CD4-positive, alpha-beta T cell treated with Interferon gamma for 1 hour (primary cell): ENCODE results near the gene CYP24A1.

Source experiments
- DNase-seq: peaks from one replicate; pipeline ENCODE4 v3.0.0-alpha.2; 2020

Gene CYP24A1

DNA sequence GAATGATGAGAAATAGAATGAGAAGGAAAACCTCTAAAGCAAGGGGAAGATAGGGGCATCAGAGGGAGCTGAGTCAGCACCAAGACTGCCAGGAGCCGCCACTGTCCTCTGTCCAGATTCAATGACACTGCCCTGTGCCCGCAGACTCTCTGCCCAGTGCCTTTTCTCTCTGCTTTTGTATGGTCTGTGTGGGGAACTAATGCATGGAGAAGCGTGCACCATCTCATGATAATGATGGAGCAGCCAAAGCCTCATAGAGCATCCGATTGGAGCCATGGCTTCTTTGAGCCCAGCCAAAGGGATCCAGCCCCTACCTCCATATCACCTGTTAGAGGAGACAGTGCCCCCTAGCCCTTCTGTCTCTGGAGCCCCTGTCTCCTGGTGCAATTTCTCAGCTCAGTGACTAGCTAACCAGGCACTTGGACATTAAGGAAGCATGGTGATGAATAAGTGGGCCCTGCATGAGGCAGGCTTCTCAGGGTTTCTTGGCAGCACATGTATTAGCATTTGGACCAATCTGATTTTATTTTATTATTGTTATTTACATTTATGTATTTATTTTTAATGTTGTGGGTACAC is 27.6 kb upstream of the CYP24A1 start:
- DNase-seq: no peak

DNA sequence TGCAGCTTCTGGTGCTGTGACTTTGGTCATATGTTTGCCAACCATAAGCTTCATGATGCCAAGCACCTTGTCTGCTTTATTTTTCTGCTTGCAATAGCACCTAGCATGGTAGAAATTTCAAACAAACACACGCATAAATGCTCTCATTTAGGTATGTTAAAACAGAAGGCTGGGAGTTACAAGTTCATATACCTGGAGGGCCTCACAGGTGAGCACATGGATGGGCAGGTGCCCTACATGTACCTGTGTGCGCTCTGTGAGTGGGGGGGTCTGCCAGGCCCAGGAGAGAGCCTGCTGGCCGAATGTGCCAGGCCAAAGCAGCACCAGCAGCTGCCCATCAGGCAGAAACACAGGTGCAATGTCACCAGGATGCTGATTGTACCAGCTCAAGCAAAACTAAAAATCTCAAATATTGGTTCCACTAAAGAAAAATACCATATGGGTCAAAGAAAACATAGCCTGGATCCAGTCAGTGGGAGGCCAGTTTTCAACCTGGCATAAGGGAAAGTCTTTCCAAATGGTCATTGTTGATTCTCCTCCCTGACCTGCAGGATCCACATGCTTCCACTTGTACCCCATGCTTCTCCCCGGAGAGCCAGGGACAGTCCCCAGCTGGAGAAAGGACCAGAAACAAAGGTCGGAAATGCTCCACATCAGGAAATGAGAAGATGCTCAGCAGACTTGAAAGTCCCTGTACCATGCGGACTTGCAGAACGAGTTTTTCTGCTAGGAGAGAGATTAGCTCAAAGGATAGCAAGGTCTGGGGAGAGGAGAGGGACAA is 26.9 kb upstream of the CYP24A1 start:
- DNase-seq: no peak

DNA sequence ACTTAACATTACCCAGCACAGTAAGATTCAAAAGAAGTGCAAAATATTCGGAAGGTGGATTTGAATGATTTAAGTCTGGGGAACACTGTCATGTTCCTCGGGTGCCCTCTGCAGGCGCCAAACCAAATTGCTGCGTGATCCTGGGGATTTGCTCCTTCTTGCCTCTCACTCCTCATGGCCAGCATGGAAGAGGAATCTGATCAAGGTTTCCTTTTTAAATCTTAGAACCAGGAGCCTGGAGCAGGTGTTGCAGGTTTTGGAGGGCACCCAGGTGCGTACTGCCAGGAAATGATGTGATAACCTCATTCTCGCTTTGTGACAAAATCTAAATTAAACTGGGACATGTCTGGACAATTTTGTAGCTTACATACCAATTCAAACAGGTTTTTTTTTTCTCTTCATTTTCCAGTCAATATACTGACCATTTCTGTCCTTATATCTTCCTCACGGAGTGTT is 26.0 kb upstream of the CYP24A1 start:
- peak; percentile 54 for DNase-seq

DNA sequence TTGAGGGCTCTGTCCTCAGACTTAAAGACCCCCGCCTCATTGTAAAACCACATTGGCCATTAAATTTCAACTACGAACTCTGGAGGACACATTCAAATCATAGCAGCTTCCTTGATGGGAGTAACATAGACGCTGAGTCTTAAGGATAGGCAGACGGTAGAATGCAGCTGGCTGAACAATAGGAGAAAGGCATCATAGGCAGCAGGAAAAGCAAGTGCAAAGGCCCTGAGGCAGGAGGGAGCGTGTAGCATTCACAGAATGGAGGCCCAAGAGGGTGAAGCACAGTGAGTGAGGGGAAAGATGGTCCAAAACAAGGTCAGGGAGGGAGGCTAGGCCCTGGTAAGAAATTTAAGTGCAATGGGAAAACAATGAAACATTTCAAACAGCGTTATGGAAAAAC is 25.5 kb upstream of the CYP24A1 start:
- no peak for DNase-seq

DNA sequence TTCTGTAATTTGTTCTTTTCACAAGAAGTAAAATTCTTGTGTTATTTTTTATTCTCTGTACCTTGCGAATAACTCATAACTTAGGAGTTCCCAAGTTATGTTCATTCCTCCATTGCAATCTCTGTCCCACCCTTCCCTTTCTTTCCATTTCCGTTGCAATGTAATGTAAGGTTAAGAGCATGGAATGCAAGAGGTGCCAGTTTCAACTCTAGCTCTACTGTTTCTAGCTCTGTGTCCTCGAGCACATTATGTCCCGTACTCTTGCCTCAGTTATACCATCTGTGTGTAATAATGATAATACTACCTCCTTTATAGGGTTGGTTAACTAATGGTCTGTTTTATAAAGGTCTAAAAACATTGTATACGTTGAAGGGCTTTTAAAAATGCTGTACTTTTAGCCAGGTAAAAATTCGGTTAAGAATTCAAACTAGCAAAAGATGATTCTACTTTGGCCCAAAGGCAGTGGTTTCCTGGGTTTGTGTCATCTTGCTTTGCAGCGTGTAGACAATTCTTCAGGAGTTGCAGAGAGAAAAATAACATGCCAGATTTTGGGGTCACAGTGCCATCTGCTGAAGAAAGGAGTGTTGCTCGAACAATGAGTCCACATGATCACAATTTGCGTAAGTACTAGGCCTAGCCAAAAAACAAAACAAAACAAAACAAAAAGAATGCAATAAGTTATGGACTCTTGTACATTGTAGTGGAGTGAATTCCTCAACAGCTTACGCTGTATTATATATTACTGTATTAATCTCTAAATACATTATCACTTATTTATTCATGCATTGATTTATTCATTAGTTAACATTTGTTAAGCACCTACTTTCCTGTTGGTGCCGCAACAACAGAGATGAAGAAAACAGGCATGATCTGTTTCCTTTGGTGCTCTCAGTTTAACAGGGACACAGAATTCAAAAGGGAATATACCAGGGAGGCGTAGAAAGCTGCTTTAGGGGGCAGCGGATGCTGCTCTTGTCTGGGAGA is 24.1 kb upstream of the CYP24A1 start:
- DNase-seq: no peak

DNA sequence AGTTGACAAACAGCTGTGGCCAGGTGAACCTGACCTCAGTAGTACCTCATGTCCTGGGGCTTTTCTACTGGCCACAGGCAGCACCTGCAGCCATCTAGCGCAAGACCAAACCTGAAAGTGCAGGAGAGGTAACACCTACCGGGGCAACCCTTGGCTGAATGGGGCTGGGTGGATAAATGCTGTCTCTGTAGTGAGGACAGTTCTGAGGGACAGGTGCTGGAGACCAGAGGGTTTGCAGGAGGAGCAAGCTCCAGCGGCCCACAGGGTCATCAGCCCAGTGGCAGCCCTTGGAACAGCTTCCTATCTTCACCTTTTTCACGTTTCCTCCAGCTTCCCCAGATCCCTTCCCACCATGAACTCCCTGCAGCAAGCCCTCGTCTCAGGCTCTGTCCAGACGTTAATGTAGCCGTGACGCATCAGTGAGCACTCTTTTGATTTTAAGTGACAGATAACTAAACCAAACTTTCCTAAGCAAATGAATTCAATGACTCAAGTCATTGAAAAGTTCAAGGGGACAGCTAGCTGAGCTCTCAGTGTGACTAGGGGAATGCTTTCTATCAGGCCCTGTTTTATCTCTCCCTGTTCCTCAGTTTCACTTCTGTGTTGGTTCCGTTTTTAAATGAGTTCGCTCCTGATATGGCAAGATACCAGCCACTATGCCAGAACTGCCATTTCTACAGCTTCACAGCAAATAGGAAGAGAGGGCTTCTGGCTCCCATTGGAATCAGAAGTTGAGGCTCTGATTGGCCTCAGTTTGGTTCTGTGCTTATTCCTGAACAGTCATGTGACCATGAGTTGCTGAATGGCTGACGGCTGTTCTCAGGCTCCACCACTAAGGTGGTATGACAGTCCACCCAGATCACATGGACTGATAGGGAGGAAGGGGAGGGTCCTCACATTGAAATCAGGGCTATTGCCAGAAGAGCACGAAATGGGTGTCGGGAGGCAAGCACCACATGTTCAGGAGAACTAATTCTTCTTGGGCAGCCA is 22.0 kb upstream of the CYP24A1 start:
- DNase-seq: no peak

DNA sequence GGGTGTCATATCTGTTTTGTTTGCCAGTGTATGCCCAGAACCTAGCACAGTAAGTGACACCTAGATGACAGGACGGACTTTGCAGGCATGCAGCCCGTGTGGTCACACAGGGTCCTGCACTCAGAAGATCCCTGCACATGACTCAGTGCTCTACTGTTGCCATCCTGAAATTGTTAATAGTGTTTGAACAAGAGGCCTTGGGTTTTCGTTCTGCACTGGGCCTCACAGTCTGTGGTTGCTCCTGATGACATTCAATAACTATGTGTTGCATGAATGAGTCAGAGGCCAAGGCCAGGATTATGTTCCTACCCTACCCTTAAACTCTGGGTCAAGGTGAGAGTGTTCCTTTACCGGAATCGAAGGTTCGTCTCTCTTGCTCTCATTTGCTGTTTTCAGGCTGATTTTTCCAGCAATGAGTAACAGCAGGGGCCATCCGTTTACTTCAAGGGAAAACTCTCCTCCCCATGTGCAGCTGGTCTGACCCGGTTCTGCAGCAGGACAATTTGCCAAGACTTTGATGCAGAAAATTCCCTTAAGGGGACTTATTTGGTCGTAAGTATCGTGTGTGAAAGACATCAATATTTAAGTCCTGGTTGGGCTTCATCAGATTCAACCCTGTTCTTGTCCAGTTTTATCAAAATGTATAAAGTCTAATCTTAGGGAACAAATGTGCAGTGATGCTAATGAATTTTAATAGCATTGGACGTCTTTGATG is 21.1 kb upstream of the CYP24A1 start:
- DNase-seq: no peak

DNA sequence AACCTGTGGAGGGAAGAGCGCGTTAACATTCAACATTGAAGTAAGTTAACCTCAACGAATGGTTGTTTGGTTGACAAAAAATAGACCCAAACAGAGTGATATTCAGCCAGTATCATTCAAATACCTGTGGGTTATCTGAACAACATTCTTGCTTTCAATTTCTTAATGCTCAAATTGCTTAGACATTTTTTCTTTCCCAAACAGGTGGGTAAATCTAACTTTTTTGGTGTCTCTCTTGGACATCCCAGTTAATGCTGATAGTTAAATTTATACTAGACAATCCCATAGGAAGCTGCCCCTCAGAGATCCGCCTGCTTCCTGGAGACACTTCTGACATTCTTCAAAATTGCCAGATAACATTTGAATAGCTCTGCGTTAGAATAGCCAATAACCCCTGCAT is 20.0 kb upstream of the CYP24A1 start:
- DNase-seq: no peak

DNA sequence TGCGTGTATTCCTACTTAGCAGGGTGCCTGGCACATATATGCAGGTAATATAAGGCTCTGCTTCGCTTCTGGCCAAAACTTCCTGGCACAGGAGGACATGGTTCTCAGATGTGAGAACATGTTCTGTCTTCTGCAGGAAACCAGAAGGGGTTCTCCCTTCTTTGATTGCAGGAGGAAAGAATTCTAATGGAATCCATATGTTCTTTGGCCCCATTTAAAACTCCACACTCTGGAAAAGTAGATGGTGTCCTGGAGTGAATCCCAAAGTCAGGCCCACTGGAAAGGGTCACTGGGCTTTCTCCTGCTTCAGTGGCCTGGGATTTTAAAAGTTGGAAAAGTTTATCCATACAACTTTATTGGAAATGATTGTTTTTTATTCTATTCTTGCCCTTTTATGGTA is 16.4 kb upstream of the CYP24A1 start:
- no peak for DNase-seq

DNA sequence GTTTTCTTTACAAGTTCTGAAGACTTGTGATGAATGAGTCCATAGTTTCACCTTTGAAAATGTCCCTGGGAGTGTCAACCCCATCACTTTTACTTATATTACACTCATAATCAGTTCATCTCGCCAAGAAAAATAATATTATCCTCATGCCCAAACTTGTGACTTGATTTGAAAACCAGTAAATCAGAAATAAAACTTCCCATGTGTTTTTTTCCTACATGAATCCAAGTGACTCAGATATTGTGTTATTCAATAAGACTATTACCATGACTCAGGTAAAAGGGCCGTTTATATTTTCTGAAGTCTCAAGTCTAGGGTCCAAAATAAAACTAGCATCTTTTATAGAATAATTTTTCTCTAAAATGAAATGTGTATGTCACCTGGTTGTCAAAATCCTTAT is 15.8 kb upstream of the CYP24A1 start:
- DNase-seq: no peak

DNA sequence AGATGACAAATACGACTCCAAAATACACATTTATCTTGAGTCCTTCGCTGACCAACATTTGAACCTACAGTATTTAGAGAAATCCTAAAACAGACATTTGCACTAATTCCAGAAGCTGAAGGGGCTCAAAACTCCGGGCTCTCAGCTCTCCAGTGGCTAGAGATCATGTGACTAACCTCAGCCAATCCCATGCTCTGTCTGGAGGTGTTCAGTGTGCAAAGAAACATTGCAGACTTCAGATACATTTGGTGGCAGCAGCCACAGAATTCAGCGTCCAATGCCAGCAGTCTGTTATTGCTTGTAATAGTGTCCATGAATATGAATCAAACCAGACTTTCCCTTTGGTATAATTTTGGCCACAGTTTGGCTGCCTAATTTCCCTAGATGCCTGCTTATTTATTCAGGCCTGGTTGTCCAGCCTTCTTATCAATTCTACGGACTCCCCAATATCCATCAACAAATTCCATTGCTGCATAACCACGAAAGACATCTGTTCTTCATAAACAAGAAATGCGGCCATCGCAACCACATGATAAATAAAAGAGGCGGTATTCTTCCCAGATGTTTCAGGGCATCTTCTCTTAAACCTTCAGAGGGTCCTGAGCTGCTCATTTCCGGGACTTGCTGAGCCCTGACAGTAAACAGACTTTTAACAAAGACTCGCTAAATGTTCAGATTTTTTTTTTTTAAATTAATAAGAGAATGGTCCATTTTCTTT is 14.5 kb upstream of the CYP24A1 start:
- DNase-seq: no peak

DNA sequence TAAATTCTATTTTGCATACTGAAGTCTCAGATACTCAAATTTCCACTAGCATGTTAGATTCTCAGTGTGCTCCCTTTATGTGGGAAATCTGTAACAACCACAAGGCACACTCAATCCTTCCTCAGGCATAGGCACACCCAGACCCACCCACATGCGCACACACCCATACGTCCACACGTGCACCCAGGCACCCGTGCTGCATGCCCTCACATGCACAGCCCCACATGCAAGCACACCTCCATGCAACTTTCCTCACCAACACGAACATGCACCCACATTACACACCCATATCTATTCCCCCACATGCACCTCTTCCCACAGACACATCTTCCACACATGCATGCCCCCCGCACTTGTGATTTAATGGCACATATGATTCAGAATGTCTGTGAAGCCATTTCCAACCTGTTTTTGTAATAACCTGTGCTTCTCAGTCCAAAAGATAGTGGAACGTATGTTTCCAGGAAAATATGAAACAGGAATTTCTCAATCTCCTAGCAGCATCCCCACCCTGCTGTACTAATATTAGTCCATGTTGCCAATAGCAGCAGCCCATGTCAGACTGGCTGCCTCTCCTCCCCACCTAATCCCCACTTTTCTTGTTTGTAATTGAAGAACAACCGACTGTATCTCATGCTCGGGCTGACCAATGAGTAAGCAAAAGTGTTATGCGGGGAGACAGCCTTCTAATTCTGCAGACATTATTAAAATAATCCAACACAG is 11.3 kb upstream of the CYP24A1 start:
- DNase-seq: no peak

DNA sequence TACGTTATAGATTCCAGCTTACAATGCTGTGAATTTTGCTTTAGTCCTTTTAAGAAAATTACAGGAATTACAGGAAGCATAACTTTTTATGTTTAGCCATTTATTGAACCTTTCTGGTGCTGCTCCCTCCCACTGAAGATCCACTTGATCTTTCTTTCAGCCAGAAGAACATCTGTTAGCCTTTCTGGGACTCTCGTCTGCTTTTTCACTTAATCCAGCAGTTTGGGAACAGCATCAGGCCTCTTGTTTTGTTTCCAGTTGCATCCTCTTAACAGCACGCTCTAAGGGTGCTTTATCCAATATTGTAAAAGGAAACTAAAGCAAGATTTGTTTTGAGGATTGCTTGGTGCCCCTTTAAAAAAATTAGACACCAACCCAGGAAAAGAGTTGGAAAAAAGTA is 10.3 kb upstream of the CYP24A1 start:
- DNase-seq: no peak

DNA sequence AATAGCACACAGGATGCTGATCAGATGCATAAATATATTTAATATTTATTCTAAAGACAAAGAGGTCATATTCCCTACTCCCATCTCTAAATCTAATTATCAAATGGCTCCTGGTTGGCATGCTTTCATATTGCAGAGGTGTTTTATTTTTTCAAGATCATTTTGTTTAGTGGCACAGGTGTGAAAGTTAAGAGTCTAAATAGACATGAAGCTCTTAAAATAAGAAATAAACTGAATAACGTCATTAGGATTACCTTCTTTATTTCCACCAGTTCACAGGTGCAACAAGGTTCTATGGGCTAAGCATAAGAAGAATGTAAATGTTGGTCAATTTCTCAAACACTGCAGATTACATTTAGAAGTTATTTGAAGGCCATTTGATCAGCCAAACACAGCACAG is 7.1 kb upstream of the CYP24A1 start:
- no peak for DNase-seq

DNA sequence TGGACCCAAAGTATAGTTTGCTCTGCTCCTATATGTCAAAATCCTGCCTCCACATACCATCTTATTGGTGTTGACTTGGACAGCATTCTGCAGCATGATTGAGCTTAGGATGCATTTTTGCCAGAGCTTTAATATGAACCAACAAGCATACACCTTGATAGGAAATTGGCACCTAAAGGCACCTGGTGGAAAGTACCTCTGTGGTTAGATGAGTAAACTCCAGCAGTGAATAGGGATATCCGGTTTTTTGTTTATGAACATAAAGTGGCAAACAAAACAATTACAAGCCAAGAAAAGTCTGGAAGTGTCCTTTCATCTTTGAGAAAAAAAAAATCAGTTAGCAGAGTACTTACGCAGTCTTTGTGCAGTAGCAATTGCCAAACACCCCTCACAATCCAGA is 6.2 kb upstream of the CYP24A1 start:
- DNase-seq: no peak

DNA sequence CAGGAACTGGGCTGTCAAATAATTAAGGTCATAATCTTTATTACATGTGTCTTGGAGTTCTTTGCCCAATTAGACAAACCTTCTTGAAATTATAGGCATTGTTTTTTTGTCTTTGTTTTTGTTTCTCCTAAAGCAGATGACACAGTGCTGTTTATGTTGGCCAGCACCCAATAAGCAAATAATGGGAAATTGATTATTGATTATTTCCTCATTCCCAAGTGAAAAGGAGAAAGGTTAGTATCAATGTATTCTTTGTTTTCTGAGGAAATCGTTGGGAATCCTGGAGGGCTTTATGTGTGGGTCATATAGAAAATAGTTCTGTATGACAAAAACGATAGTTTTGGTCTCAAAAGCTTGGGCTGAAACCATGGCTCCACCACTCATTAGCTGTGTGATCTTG is 4.5 kb upstream of the CYP24A1 start:
- no peak for DNase-seq

DNA sequence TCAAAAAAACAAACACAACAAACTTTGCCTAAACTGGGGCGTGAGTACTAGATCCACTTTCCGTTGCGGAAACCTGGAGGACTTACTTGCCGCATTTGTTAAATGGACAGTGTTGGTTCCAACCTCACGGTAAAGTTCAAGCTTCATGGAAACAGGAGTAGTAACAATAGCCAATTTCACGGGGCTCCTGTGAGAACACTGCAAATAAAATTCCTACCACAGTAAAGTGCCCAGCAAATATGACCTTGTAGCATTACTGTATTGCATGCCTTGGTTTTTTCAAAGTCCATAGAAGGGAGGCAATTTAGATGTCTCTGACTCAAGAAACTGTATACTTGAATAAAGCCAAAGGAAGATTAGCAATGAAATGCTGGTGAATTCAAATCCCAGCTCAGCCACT is 3.6 kb upstream of the CYP24A1 start:
- DNase-seq: no peak

DNA sequence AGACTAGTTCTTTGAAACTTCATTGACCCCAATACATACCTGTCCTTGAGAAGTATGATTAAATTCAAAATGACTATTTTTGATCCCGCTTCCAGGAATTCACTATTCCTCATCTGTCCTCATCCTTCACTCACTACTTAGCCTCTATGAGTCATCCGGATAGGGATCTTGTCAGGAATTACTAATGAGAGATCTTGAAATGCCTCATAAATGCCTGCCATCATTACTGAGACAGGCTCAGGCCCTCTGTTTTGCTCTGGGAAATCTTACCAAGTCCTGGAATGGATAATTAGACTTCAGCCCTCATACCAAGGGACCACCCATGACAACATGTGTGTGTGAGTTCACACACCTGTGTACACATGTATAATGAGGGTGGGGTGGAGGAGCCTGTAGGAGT is 2.8 kb upstream of the CYP24A1 start:
- DNase-seq: no peak

DNA sequence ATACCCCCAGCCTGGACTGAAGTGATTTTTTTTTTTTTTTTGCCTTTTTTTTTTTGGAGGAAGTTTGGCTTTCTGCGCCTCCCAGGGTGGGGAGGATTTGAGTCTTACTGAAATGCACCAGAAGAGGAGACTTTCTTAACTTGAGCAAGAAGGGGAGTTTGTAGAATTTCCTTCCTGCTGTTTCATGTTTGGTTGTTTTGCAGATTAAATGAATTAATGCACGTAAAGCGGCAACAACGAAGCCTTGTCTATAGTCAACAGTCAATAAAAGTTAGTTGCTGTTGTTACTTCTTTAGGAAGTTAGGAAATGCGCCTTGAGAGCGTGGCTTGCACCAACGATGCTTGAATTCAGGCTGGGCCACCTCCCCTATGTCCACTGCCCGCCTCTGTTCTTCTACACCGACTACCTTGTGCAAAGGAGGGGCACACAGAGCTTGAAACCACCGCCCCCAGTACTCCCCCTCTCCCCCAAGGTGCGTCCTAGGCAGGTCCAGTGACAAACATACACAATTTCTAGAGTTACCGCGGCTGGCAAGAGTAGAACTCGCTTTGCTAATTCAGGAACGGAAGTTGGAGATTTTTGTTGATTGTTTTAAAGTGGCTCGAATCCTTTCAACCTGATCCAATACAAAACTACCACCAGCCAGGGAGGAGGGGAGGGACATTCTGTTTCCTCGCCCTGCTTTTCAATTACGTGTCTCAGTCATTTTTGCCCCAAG is 830 bp upstream of the CYP24A1 start:
- no peak for DNase-seq
